Sigmoid colon (tissue), 7 donors: ENCODE data around the gene POLR3H. TPM values are rescaled to one million over a fixed set of nuclear protein-coding genes. Genes with fewer than 3 reads are reported as not detected.

Experiments
- DNase-seq: peaks from one replicate; pipeline ENCODE4 v3.0.0-alpha.2; 2019
- H3K27ac ChIP-seq, 4 donors: fragments of 200-600 bp; sonication (generic); one replicate each; pipeline ENCODE4 v1.5.1; 2016 to 2019; ENCODE audit warnings: mild to moderate bottlenecking in 1 of 4
- H3K27me3 ChIP-seq, 3 donors: fragments of 200-600 bp; sonication (generic); one replicate each; pipeline ENCODE4 v1.5.1; 2019; ENCODE audit warnings: mild to moderate bottlenecking in 1 of 3
- H3K36me3 ChIP-seq, 4 donors: fragments of 200-600 bp; sonication (generic); one replicate each; pipeline ENCODE4 v1.5.1; 2016 to 2019
- H3K4me1 ChIP-seq, 4 donors: fragments of 200-600 bp; sonication (generic); one replicate each; pipeline ENCODE4 v1.5.1; 2017 to 2019
- H3K4me3 ChIP-seq, 4 donors: fragments of 200-600 bp; sonication (generic); one replicate each; pipeline ENCODE4 v1.5.1; 2017 to 2019; ENCODE audit warnings: mild to moderate bottlenecking in 2 of 4, moderate library complexity in 1 of 4
- H3K9me3 ChIP-seq, 4 donors: fragments of 200-600 bp in 3 of 4; sonication (generic) in 3 of 4; one replicate each; pipeline versions ENCODE4 v1.5.1 to v1.6.1; 2013 to 2019
- CTCF ChIP-seq, 4 experiments: fragments of 450-650 bp in 3 of 4; fragments of 200-600 bp in 1 of 4; IDR thresholded peaks; one replicate each; pipeline ENCODE4 v1.5.1; 2016 to 2019; ENCODE audit warnings: antibody characterized with exemption in 4 of 4, mild to moderate bottlenecking in 3 of 4, moderate library complexity in 2 of 4
- EP300 ChIP-seq, 4 donors: sonication (generic); formaldehyde crosslinking; IDR thresholded peaks; one replicate each; pipeline ENCODE4 v1.6.1; 2017; ENCODE audit warnings: antibody characterized with exemption in 4 of 4
- POLR2A ChIP-seq, 2 donors: fragments of 450-650 bp; IDR thresholded peaks; one replicate each; pipeline ENCODE4 v1.6.1; 2016; ENCODE audit warnings: antibody characterized with exemption in 2 of 2, mild to moderate bottlenecking in 2 of 2, moderate library complexity in 2 of 2
- POLR2AphosphoS5 ChIP-seq, 4 donors: sonication (generic); formaldehyde crosslinking; IDR thresholded peaks; one replicate each; pipeline ENCODE4 v1.6.1; 2017; ENCODE audit warnings: antibody characterized with exemption in 4 of 4
- WGBS, 2 donors: extraction: QIAGEN DNeasy Blood & Tissue Kit; methylation state at CpG; one replicate each; pipeline ENCODE4 v1.1.7; 2013; 5-methylcytosine and 5-hydroxymethylcytosine counted together
- intact Hi-C: fragments of 100-400 bp; cut with DNase I; formaldehyde crosslinking; loops from one replicate; pipeline ENCODE4 v1.15.1; 2023
- polyA plus RNA-seq, 3 donors: library from polyadenylated mRNA; stranded (reverse); fragments of 200-250 nt; gene quantifications; one replicate each; pipeline ENCODE4 v1.2.3, GENCODE V29; 2013
- total RNA-seq, 4 donors: library from RNA; depleted of rRNA; stranded (reverse); fragments of >200 nt; gene quantifications; one replicate each; pipeline ENCODE4 v1.1.0, GENCODE V29; 2016
- donor health status: healthy with polysubstance abuse.
- donor health status: Bipolar disorder and iron deficiency.
- donor health status: healthy.

POLR3H gene
- total and polyA plus RNA-seq, 7 donors, result 4.6 to 19.7 (median 10.5) TPM

GRCh38 chr22:41539146-41540005 is 4.9 kb downstream of the POLR3H start:
- H3K4me1 ChIP-seq, result peaks cover 0 to 24% (median 20%) of the 10 kb centered on the region in 4 donors
- no peaks in the 10 kb centered on the region for H3K27me3 ChIP-seq
- H3K36me3 ChIP-seq, result peaks cover 0 to 18% (median 0%) of the 10 kb centered on the region in 4 donors
- 65 to 81% methylated on average over 13 of the region's 13 CpGs for WGBS, 2 donors
- H3K27ac ChIP-seq, result peak overlapping the region; percentile 28 to 66 (median 52)
- H3K4me3 ChIP-seq, result no peak overlapping the region
- TF ChIP-seq CTCF (IDR thresholded peaks at IDR 0.05), result no peak
- TF ChIP-seq POLR2A (IDR thresholded peaks at IDR 0.05), result no peak
- TF ChIP-seq EP300 (IDR thresholded peaks at IDR 0.05), result no peak
- TF ChIP-seq POLR2AphosphoS5 (IDR thresholded peaks at IDR 0.05), result no peak
- no peaks in the 10 kb centered on the region for H3K9me3 ChIP-seq
- DNase-seq, result no peak
- intact Hi-C loops, result no loop called here

- WGBS, 2 donors, result 88 to 90% methylated on average over 8 of the region's 8 CpGs
- Histone ChIP-seq H3K4me3 (no peak overlapping the region), H3K27ac (peak overlapping the region; percentile 28 to 66 (median 52)), H3K4me1 (peaks cover 0 to 25% (median 21%) of the 10 kb centered on the region in 4 donors), H3K27me3 (no peaks in the 10 kb centered on the region), H3K36me3 (peaks cover 0 to 21% (median 0%) of the 10 kb centered on the region in 4 donors), H3K9me3 (no peaks in the 10 kb centered on the region)
- TF ChIP-seq POLR2AphosphoS5 (IDR thresholded peaks at IDR 0.05) (peak in 2 of 4 donors; percentile 8 to 24), CTCF (IDR thresholded peaks at IDR 0.05) (no peak), POLR2A (IDR thresholded peaks at IDR 0.05) (no peak), EP300 (IDR thresholded peaks at IDR 0.05) (no peak)
- intact Hi-C loops, result no loop called here
- no peak for DNase-seq
Observed at GRCh38 chr22:41538583-41538982, 5.7 kb downstream of the POLR3H start.

GRCh38 chr22:41537203-41537602 is 7.1 kb downstream of the POLR3H start:
- intact Hi-C loops, result no loop called here
- H3K4me1 ChIP-seq, result peaks cover 0 to 21% (median 17%) of the 10 kb centered on the region in 4 donors

GRCh38 chr22:41535244-41535643 is 9.0 kb downstream of the POLR3H start:
- intact Hi-C loops, result no loop called here
- no peaks in the 10 kb centered on the region for H3K9me3 ChIP-seq
- H3K36me3 ChIP-seq, result peaks cover 10 to 36% (median 11%) of the 10 kb centered on the region in 4 donors
- no peak for DNase-seq
- no peak for TF ChIP-seq POLR2AphosphoS5 (IDR thresholded peaks at IDR 0.05)
- TF ChIP-seq POLR2A (IDR thresholded peaks at IDR 0.05), result no peak
- TF ChIP-seq EP300 (IDR thresholded peaks at IDR 0.05), result no peak
- no peak for TF ChIP-seq CTCF (IDR thresholded peaks at IDR 0.05)
- H3K27ac ChIP-seq, result no peak overlapping the region
- 90 to 93% methylated on average over 5 of the region's 5 CpGs for WGBS, 2 donors
- H3K4me3 ChIP-seq, result no peak overlapping the region
- no peaks in the 10 kb centered on the region for H3K27me3 ChIP-seq
- H3K4me1 ChIP-seq, result peaks cover 0 to 13% (median 11%) of the 10 kb centered on the region in 4 donors

More at GRCh38 chr22:41537203-41537602, 7.1 kb downstream of the POLR3H start:
- WGBS, 2 donors, result 90 to 94% methylated on average over 3 of the region's 3 CpGs
- H3K9me3 ChIP-seq, result no peaks in the 10 kb centered on the region
- H3K36me3 ChIP-seq, result peaks cover 0 to 23% (median 1%) of the 10 kb centered on the region in 4 donors
- H3K27ac ChIP-seq, result no peak overlapping the region
- H3K27me3 ChIP-seq, result no peaks in the 10 kb centered on the region
- TF ChIP-seq POLR2A (IDR thresholded peaks at IDR 0.05) (no peak), POLR2AphosphoS5 (IDR thresholded peaks at IDR 0.05) (no peak), CTCF (IDR thresholded peaks at IDR 0.05) (no peak), EP300 (IDR thresholded peaks at IDR 0.05) (no peak)
- DNase-seq, result no peak
- H3K4me3 ChIP-seq, result no peak overlapping the region
